B cell (primary cell): Measurements from ENCODE around the gene ATAD1.

Source experiments
- EZH2 ChIP-seq: IDR thresholded peaks from 2 replicates; pipeline ENCODE4 v1.6.1; 2012; ENCODE audit warnings: borderline replicate concordance, low read depth, mild to moderate bottlenecking, moderate library complexity, low read length; ENCODE audit not compliant: insufficient read depth, poor library complexity, severe bottlenecking
- TF ChIP-seq, protein P1 (sequence below): fragments of 200-600 bp; IDR thresholded peaks from one replicate; pipeline ENCODE4 v1.8.0; 2022; ENCODE audit warnings: antibody characterized with exemption, mild to moderate bottlenecking

DNA sequence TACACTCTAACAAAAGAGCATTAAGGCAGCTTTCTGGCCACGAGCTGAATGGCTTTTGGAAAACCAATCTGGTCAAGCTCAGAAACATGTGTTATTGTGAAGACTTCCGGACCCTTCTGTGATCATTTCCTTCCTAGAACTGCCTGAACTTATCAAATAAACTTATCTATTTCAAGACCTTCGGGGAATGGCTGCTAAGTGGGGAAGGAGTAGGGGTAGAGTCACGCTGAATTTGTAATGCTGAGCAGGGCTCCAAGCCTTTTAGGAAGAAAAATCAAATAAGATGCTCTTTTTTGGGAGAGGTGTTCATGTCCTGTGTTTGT, 101.7 kb downstream of the ATAD1 start:
- no peak for TF ChIP-seq EZH2
- TF ChIP-seq, protein P1, sequence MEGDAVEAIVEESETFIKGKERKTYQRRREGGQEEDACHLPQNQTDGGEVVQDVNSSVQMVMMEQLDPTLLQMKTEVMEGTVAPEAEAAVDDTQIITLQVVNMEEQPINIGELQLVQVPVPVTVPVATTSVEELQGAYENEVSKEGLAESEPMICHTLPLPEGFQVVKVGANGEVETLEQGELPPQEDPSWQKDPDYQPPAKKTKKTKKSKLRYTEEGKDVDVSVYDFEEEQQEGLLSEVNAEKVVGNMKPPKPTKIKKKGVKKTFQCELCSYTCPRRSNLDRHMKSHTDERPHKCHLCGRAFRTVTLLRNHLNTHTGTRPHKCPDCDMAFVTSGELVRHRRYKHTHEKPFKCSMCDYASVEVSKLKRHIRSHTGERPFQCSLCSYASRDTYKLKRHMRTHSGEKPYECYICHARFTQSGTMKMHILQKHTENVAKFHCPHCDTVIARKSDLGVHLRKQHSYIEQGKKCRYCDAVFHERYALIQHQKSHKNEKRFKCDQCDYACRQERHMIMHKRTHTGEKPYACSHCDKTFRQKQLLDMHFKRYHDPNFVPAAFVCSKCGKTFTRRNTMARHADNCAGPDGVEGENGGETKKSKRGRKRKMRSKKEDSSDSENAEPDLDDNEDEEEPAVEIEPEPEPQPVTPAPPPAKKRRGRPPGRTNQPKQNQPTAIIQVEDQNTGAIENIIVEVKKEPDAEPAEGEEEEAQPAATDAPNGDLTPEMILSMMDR: no peak
